Activated CD4-positive, alpha-beta memory T cell treated with anti-CD3 and anti-CD28 coated beads, Interleukin-2, amount 10 ng/mL, durations not matched to agents 7 days and 5 days (primary cell): Measurements from ENCODE around the gene SERTAD4. TPM values are rescaled to one million over a fixed set of nuclear protein-coding genes. Genes with fewer than 3 reads are reported as not detected.
"Not testable (repeated sequence)": the region's sequence is repeated elsewhere in the genome, so short reads cannot be mapped to it uniquely, and the experiment has no call there.

Experiments
- CTCF ChIA-PET: fragments of 350-600 bp; sonication (Branson Sonifier 250); formaldehyde crosslinking; loops from one replicate; lab custom pipeline; 2021; ENCODE audit warnings: antibody characterized with exemption, inconsistent platforms; lab: Charles Lee
- POLR2A ChIA-PET: fragments of 350-600 bp; sonication (Branson Sonifier 250); formaldehyde crosslinking; loops from one replicate; lab custom pipeline; 2021; ENCODE audit warnings: antibody characterized with exemption; lab: Charles Lee
- DNase-seq: peaks from one replicate; pipeline ENCODE4 v3.0.0-alpha.2; 2020
- H3K27ac Mint-ChIP-seq: one replicate; pipeline ENCODE4 v1.8.0; 2021; ENCODE audit warnings: mild to moderate bottlenecking, mixed read lengths
- H3K27me3 Mint-ChIP-seq: one replicate; pipeline ENCODE4 v1.8.0; 2021; ENCODE audit warnings: mixed read lengths
- H3K36me3 Mint-ChIP-seq: one replicate; pipeline ENCODE4 v1.8.0; 2021; ENCODE audit warnings: low read depth, mixed read lengths
- H3K4me1 Mint-ChIP-seq: one replicate; pipeline ENCODE4 v1.8.0; 2021; ENCODE audit warnings: mixed read lengths
- H3K4me3 Mint-ChIP-seq: one replicate; pipeline ENCODE4 v1.8.0; 2021; ENCODE audit warnings: mild to moderate bottlenecking, mixed read lengths
- H3K9me3 Mint-ChIP-seq: one replicate; pipeline ENCODE4 v1.8.0; 2021; ENCODE audit warnings: mixed read lengths
- total RNA-seq, 2 experiments: library from RNA; stranded (reverse); gene quantifications; one replicate each; pipeline ENCODE4 v1.2.3, GENCODE V29; 2021

Gene SERTAD4
- not detected for total RNA-seq

DNA sequence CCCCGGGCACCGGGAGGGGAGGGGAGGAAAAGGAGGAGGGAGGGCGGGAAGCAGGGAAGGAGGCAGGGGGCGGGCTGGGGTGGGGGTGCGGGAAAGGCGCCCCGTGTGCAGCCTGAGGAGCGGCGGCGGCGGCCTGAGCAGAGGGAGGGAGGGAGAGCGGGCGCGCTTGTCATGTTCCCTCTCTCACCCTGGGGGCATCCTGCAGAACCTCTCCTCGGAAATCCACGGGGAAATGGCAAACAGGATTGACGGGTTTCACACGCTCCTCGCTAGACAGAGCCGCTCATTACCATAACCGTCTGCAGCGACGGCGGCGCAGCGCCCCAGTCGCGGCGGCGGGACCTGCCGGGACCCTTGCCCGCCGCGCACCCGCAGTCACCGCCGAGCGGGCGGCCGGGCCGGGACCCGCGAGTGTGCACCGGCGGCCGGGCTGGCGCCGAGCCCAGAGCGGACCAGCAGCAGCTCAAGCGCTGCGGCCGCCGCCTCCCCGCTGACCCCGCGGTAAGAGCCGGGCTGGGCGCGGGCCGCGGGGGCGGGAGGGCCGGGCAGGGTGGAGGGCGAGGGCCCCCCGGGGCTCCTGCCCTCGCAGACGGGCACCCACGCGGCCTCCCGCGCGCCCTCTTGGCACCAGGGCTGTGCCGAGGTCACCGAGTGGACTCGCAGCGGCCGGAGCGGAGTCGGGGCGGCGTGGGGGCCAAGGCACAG, at the start of gene SERTAD4:
TSS of gene SERTAD4 (plus strand) at position 286 of the 705 bp plus-strand sequence. CDS start 5,165 bp downstream, outside the sequence.
- no peak for DNase-seq
- no peaks in the 10 kb centered on the region for H3K9me3 Mint-ChIP-seq
- H3K27me3 Mint-ChIP-seq: peaks cover 55% of the 10 kb centered on the region
- ChIA-PET CTCF (no interaction called here), POLR2A (no interaction called here)
- H3K4me1 Mint-ChIP-seq: peaks cover 10% of the 10 kb centered on the region
- H3K36me3 Mint-ChIP-seq: no peaks in the 10 kb centered on the region
- peak within 1 kb of the TSS; percentile 35 for H3K4me3 Mint-ChIP-seq
- H3K27ac Mint-ChIP-seq: no peak within 1 kb of the TSS

DNA sequence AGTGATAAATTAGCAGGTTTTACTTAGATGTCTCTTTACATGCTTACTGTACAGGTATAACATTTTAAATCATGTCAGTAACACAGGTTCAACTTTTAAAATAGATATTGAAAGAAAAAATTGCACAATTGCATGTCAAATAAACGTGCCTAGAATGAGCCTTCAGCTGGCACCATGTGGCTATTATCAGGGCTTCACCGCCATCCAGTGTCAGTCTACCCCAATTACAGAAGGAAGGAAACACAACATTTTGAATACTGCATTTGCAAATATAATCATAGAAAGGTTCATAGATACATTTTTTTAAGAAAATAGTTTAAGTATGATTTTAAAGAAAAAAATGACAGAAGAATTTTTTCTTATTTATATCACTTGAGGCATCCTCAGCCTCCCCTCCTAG, 47.5 kb upstream of the SERTAD4 start:
- Mint-ChIP-seq H3K27me3 (no peaks in the 10 kb centered on the region), H3K36me3 (no peaks in the 10 kb centered on the region), H3K4me3 (no peak overlapping the region), H3K9me3 (no peaks in the 10 kb centered on the region), H3K4me1 (no peaks in the 10 kb centered on the region), H3K27ac (no peak overlapping the region)
- ChIA-PET CTCF (no interaction called here), POLR2A (no interaction called here)
- no peak for DNase-seq

DNA sequence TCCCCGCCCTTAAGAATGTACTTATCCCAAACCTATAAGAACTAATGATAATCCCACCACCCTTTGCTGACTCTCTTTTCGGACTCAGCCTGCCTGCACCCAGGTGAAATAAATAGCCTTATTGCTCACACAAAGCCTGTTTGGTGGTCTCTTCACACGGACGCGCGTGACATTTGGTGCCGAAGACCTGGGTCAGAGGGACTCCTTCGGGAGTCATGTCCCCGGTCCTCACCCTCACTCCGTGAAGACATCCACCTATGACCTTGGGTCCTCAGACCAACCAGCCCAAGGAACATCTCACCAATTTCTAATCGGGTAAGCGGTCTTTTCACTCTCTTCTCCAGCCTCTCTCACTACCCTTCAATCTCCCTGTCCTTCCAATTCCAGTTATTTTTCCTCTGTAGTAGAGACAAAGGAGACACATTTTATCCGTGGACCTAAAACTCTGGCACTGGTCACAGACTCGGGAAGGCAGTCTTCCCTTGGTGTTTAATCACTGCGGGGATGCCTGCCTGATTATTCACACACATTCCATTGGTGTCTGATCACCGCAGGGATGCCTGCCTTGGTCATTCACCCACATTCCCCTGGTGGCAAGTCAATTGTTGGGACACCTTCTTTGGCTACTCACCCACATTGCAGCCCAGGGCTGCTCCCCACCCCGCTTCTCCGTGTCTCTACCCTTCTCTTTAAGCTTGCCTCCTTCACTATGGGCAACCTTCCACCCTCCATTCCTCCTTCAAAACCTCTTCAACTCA, 44.6 kb upstream of the SERTAD4 start:
- DNase-seq, H3K27me3 Mint-ChIP-seq, H3K4me1 Mint-ChIP-seq, H3K9me3 Mint-ChIP-seq, POLR2A ChIA-PET, CTCF ChIA-PET, H3K36me3 Mint-ChIP-seq, H3K4me3 Mint-ChIP-seq, H3K27ac Mint-ChIP-seq: not testable (repeated sequence)

DNA sequence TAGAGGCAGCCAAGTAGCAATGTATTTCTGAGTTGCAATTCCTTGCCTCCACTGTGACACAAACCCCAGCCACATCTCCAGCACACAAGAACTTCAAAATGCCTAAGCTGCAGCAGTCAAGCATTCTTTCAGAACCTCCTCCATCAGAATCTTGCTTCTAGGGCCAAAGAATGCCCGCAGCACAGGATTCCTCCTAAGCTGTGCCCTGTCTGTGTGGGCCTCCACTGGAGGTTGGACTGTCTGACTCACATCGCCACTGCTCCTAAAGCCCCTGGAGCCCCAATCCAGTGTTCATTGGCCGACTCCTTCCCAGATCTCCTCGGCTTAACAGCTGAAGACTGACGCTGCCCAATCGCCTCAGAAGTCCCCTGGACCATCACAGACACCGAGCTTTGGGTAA, 43.2 kb upstream of the SERTAD4 start:
- no peaks in the 10 kb centered on the region for H3K4me1 Mint-ChIP-seq
- no peaks in the 10 kb centered on the region for H3K27me3 Mint-ChIP-seq
- no peaks in the 10 kb centered on the region for H3K9me3 Mint-ChIP-seq
- H3K27ac Mint-ChIP-seq: no peak overlapping the region
- POLR2A ChIA-PET: no interaction called here
- CTCF ChIA-PET: no interaction called here
- H3K4me3 Mint-ChIP-seq: no peak overlapping the region
- no peaks in the 10 kb centered on the region for H3K36me3 Mint-ChIP-seq
- no peak for DNase-seq

DNA sequence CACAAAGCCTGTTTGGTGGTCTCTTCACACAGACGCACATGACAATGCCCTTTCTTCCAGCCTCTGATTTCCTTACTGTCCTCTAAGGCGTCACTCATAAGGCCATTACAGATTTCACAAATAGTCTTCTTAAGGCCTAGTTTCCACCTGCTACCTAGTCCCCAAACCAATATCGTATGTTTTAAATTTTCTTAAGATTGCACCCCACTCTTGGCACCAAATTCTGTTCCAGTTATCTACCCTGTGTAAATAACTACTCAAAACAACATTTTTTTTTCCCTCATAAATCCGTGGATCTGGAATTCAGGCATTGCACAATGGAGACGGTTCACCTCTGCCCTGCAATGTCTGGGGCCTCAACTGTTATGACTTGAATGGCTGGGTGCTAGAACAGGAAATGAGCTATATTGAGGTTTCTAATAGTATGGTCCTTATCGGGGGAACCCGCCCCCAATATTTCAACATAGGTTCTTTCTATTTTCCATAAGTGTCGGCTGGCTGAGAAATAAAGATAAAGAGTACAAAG, 36.9 kb upstream of the SERTAD4 start:
- no peaks in the 10 kb centered on the region for H3K4me1 Mint-ChIP-seq
- CTCF ChIA-PET: no interaction called here
- no peaks in the 10 kb centered on the region for H3K36me3 Mint-ChIP-seq
- no peaks in the 10 kb centered on the region for H3K27me3 Mint-ChIP-seq
- DNase-seq: no peak
- H3K9me3 Mint-ChIP-seq: no peaks in the 10 kb centered on the region
- H3K4me3 Mint-ChIP-seq: no peak overlapping the region
- H3K27ac Mint-ChIP-seq: no peak overlapping the region
- POLR2A ChIA-PET: no interaction called here

DNA sequence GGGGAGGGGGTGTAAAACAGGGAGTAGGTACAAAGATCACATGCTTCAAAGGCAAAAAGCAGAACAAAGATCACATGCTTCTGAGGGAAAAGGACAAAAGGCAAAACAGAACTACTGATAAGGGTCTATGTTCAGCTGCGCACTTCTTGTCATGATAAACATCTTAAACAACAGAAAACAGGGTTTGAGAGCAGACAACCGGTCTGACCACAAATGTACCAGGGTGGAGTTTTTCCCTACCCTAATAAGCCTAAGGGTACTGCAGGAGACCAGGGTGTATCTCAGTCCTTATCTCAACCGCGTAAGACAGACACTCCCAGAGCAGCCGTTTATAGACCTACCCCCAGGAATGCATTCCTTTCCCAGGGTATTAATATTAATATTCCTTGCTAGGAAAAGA, 36.3 kb upstream of the SERTAD4 start:
- DNase-seq, POLR2A ChIA-PET, H3K27me3 Mint-ChIP-seq, CTCF ChIA-PET, H3K9me3 Mint-ChIP-seq, H3K4me3 Mint-ChIP-seq, H3K27ac Mint-ChIP-seq, H3K4me1 Mint-ChIP-seq, H3K36me3 Mint-ChIP-seq: not testable (repeated sequence)

DNA sequence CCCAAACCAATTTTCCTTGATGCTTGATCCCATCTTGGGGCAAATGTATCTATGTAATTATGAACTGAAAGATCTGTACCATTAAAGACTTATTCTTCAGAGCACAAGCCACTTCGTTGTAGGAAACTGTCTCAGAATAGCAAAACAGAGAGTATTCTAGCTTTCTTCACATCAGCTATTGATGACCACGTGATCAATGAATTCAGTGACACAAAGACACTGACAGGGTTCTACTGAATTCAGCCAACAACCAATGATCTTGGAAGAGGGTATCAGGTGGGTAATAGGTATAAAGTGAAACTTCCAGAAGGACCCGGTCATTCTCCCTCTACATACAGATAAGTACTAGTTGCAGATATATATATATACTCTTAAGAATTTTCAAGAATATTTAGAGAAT, 33.8 kb upstream of the SERTAD4 start:
- no peak overlapping the region for H3K27ac Mint-ChIP-seq
- POLR2A ChIA-PET: no interaction called here
- no peak overlapping the region for H3K4me3 Mint-ChIP-seq
- H3K36me3 Mint-ChIP-seq: no peaks in the 10 kb centered on the region
- CTCF ChIA-PET: no interaction called here
- H3K27me3 Mint-ChIP-seq: peaks cover 2% of the 10 kb centered on the region
- no peak for DNase-seq
- no peaks in the 10 kb centered on the region for H3K9me3 Mint-ChIP-seq
- H3K4me1 Mint-ChIP-seq: no peaks in the 10 kb centered on the region

DNA sequence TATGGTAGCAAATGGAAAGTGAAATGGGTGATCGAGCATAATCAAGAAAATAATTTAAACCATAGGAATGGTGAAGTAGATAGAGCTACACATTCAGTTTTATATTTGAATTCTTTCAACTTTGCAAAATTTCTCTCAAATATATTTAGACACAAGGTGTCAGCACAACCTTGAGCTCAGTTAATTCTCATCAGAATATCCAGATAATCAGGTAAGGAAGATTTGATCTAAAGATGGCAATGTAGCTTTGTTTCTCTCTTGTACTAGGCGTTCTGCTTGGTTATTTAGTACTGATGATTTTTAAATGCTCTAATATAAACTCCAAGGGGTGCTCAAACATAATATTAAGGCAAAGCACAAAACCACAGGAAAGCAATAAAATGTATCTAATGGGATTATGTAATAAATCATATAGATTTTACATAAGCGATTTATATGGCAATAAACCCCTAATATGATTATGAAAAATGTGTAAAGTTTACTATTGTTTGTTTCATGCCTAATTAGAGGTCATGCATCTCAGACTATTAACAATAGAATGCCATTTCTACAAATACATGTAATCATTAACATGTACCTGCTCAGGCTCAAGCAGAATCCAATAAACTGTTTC, 32.4 kb upstream of the SERTAD4 start:
- no peak overlapping the region for H3K27ac Mint-ChIP-seq
- H3K36me3 Mint-ChIP-seq: no peaks in the 10 kb centered on the region
- peaks cover 2% of the 10 kb centered on the region for H3K27me3 Mint-ChIP-seq
- CTCF ChIA-PET: no interaction called here
- POLR2A ChIA-PET: no interaction called here
- H3K4me3 Mint-ChIP-seq: no peak overlapping the region
- no peaks in the 10 kb centered on the region for H3K9me3 Mint-ChIP-seq
- no peaks in the 10 kb centered on the region for H3K4me1 Mint-ChIP-seq
- no peak for DNase-seq

DNA sequence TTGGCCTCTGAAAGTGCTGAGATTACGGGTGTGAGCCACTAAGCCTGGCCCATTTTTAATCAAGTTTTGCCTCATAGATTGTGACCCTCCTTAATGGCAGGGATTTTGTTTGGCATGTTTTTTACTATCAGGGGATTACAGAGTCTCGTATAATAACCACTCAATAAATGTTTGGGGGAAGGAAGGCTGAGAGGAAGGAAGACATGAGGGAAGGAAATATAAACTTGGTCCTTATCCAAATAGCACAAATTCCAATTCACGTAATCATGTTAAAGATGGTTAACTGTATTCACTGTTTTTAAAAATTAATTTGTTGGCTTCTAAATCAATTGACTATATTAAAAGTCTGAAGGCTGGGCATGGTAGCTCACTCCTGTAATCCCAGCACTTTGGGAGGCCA, 30.9 kb upstream of the SERTAD4 start:
- Mint-ChIP-seq H3K36me3 (no peaks in the 10 kb centered on the region), H3K9me3 (no peaks in the 10 kb centered on the region), H3K27ac (no peak overlapping the region)

DNA sequence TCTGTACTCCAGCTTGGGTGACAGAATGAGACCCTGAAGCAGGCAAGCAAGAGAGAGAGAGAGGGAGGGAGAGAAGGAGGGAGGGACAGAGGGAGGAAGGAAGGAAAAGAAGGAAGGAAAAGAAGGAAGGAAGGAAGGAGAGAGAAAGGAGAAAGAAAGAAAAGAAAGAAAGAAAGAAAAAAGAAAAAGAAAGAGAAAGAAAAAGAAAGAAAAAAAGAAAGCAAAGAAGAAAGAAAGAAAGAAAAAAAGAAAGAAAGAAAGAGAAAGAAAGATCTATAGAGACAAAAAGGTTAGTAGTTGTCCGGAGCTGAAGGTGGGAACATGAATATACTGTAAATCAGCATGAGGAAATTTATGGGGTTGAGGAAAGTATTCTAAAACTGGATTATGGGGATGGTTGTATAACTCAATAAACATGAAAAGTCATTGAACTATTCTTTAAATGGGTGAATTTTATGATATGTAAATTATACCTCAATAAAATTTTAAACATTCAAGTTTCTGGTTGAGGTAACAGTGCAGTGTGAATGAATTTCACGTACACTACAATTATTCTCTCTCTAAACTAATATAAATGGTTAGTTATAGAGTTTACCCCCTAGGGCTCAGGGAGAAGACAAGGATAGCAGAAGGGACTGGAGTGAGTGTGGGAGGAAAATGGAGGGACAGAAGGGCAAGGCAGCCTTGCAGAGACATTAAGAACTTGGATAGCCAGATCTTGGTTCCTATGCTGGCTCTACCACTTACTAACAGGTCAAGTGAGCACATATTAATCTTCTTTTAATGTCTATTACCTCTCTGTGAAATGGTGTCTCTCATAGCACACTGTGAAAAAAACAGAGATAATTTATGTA, 24.8 kb upstream of the SERTAD4 start:
- Mint-ChIP-seq H3K36me3 (no peaks in the 10 kb centered on the region), H3K27me3 (peaks cover 2% of the 10 kb centered on the region), H3K4me3 (no peak overlapping the region), H3K9me3 (no peaks in the 10 kb centered on the region), H3K27ac (no peak overlapping the region), H3K4me1 (no peaks in the 10 kb centered on the region)
- ChIA-PET POLR2A (no interaction called here), CTCF (no interaction called here)
- no peak for DNase-seq

More for the DNA sequence above, 30.9 kb upstream of the SERTAD4 start:
- no peak for DNase-seq
- no peak overlapping the region for H3K4me3 Mint-ChIP-seq
- ChIA-PET POLR2A (no interaction called here), CTCF (no interaction called here)
- H3K27me3 Mint-ChIP-seq: peaks cover 2% of the 10 kb centered on the region
- no peaks in the 10 kb centered on the region for H3K4me1 Mint-ChIP-seq

DNA sequence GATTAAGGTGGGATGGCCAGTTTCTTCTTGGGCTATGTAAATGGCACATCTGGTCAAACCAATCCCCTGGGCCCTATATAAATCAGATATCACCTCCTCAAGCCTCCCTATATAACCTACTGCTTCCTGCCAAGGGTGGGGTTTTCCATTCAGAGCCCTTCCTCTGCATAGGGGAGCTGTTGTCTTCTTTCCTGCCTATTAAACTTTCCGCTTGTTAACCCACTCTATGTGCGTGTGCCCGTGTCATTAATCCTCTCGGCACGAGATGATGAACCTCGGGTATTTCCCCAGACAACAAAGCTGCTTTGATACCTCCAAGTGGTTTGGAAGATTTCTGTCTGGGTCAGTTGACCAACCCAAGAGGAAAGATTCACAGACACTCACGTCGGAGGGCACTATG, 19.3 kb upstream of the SERTAD4 start:
- DNase-seq: no peak
- Mint-ChIP-seq H3K4me3 (no peak overlapping the region), H3K9me3 (no peaks in the 10 kb centered on the region), H3K27me3 (peaks cover under 1% of the 10 kb centered on the region), H3K36me3 (no peaks in the 10 kb centered on the region), H3K27ac (no peak overlapping the region), H3K4me1 (no peaks in the 10 kb centered on the region)
- POLR2A ChIA-PET: no interaction called here
- CTCF ChIA-PET: no interaction called here

DNA sequence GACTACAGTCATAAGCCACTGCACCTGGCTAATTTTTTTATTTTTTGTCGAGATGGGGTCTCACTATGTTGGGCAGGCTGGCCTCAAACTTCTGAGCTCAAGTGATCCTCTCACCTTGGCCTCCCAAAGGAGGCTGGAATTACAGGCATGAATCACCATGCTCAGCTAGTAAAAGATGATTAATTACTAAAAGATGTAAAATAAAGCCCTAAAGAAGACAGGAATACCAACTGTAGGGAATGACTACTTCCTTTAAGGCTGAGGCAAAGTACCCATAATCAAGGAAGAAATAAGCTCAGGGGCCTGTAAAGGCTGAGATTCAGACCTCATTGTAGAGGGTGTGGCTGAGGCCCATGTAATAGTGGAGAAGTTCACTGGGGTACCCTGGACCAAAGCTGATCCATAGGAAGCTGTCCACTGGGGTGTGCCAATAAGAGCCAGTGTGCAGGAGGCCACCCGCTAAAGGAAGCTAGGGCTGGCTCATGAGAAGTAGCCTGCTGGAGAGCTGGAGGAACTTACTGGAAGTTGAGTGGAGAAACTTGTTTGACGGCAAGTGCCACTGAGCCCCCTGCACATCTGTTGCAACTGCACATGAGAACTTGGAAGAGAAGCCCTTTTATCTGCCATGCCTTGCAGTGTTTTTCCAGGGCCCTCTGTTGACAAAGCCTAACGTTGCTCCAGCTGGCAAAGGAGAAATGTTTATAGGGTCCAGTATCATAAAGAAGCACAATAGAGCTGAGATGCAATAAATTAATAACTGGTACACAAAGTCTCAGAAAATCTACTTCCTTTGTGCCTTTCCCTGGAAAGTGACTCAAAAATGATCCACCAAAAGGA, 17.8 kb upstream of the SERTAD4 start:
- H3K4me3 Mint-ChIP-seq: no peak overlapping the region
- no peaks in the 10 kb centered on the region for H3K9me3 Mint-ChIP-seq
- POLR2A ChIA-PET: no interaction called here
- no peaks in the 10 kb centered on the region for H3K4me1 Mint-ChIP-seq
- no peaks in the 10 kb centered on the region for H3K36me3 Mint-ChIP-seq
- DNase-seq: no peak
- H3K27me3 Mint-ChIP-seq: peaks cover 8% of the 10 kb centered on the region
- no peak overlapping the region for H3K27ac Mint-ChIP-seq
- CTCF ChIA-PET: no interaction called here
